ENCODE data around the gene CNTNAP2.

The CNTNAP2 gene

GRCh38 chr7:147912291-147912690 lies 1795.7 kb downstream of the CNTNAP2 start:
- H3K4me1 ChIP-seq (ENCODE audit: control insufficient read depth, insufficient read depth, low read length) = no peaks in the 10 kb centered on the region
- TF ChIP-seq ZNF24 (tag by site-specific recombination; IDR thresholded peaks at IDR 0.05) (no peak), ZNF146 (tag by site-specific recombination; IDR thresholded peaks at IDR 0.05) (no peak), ZNF341 (tag by site-specific recombination; IDR thresholded peaks at IDR 0.05; ENCODE audit: low read depth) (no peak), SP3 (tag by site-specific recombination; IDR thresholded peaks at IDR 0.05) (no peak), ZNF596 (tag by site-specific recombination; IDR thresholded peaks at IDR 0.05) (no peak), KLF8 (tag by site-specific recombination; IDR thresholded peaks at IDR 0.05) (no peak), ZNF558 (tag by site-specific recombination; IDR thresholded peaks at IDR 0.05) (no peak), ZNF335 (tag by site-specific recombination; conservative IDR thresholded peaks at IDR 0.05) (no peak), ZBTB6 (tag by site-specific recombination; IDR thresholded peaks at IDR 0.05) (no peak), SCRT1 (tag by site-specific recombination; IDR thresholded peaks at IDR 0.05; ENCODE audit: borderline replicate concordance) (no peak), ZNF555 (tag by site-specific recombination; conservative IDR thresholded peaks at IDR 0.05) (no peak), MEIS1 (CRISPR knock-in tag; IDR thresholded peaks at IDR 0.05; ENCODE audit: borderline replicate concordance) (no peak), ZSCAN30 (tag by site-specific recombination; IDR thresholded peaks at IDR 0.05) (no peak), ZNF155 (tag by site-specific recombination; IDR thresholded peaks at IDR 0.05) (no peak), ZNF658 (tag by site-specific recombination; IDR thresholded peaks at IDR 0.05) (no peak), HOXC10 (CRISPR knock-in tag; IDR thresholded peaks at IDR 0.05) (no peak), ZNF529 (tag by site-specific recombination; IDR thresholded peaks at IDR 0.05; ENCODE audit: insufficient replicate concordance) (no peak)
- TF ChIP-seq, protein P1, sequence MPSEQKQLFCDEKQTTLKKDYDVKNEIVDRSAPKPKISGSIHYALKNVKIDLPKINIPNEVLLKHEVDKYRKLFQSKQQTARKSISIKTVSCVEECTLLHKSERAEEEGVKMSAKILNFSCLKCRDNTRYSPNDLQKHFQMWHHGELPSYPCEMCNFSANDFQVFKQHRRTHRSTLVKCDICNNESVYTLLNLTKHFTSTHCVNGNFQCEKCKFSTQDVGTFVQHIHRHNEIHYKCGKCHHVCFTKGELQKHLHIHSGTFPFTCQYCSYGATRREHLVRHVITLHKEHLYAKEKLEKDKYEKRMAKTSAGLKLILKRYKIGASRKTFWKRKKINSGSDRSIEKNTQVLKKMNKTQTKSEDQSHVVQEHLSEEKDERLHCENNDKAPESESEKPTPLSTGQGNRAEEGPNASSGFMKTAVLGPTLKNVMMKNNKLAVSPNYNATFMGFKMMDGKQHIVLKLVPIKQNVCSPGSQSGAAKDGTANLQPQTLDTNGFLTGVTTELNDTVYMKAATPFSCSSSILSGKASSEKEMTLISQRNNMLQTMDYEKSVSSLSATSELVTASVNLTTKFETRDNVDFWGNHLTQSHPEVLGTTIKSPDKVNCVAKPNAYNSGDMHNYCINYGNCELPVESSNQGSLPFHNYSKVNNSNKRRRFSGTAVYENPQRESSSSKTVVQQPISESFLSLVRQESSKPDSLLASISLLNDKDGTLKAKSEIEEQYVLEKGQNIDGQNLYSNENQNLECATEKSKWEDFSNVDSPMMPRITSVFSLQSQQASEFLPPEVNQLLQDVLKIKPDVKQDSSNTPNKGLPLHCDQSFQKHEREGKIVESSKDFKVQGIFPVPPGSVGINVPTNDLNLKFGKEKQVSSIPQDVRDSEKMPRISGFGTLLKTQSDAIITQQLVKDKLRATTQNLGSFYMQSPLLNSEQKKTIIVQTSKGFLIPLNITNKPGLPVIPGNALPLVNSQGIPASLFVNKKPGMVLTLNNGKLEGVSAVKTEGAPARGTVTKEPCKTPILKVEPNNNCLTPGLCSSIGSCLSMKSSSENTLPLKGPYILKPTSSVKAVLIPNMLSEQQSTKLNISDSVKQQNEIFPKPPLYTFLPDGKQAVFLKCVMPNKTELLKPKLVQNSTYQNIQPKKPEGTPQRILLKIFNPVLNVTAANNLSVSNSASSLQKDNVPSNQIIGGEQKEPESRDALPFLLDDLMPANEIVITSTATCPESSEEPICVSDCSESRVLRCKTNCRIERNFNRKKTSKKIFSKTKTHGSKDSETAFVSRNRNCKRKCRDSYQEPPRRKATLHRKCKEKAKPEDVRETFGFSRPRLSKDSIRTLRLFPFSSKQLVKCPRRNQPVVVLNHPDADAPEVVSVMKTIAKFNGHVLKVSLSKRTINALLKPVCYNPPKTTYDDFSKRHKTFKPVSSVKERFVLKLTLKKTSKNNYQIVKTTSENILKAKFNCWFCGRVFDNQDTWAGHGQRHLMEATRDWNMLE (tag by site-specific recombination; conservative IDR thresholded peaks at IDR 0.05; ENCODE audit: low read depth) = no peak
- TF ChIP-seq, protein P2, sequence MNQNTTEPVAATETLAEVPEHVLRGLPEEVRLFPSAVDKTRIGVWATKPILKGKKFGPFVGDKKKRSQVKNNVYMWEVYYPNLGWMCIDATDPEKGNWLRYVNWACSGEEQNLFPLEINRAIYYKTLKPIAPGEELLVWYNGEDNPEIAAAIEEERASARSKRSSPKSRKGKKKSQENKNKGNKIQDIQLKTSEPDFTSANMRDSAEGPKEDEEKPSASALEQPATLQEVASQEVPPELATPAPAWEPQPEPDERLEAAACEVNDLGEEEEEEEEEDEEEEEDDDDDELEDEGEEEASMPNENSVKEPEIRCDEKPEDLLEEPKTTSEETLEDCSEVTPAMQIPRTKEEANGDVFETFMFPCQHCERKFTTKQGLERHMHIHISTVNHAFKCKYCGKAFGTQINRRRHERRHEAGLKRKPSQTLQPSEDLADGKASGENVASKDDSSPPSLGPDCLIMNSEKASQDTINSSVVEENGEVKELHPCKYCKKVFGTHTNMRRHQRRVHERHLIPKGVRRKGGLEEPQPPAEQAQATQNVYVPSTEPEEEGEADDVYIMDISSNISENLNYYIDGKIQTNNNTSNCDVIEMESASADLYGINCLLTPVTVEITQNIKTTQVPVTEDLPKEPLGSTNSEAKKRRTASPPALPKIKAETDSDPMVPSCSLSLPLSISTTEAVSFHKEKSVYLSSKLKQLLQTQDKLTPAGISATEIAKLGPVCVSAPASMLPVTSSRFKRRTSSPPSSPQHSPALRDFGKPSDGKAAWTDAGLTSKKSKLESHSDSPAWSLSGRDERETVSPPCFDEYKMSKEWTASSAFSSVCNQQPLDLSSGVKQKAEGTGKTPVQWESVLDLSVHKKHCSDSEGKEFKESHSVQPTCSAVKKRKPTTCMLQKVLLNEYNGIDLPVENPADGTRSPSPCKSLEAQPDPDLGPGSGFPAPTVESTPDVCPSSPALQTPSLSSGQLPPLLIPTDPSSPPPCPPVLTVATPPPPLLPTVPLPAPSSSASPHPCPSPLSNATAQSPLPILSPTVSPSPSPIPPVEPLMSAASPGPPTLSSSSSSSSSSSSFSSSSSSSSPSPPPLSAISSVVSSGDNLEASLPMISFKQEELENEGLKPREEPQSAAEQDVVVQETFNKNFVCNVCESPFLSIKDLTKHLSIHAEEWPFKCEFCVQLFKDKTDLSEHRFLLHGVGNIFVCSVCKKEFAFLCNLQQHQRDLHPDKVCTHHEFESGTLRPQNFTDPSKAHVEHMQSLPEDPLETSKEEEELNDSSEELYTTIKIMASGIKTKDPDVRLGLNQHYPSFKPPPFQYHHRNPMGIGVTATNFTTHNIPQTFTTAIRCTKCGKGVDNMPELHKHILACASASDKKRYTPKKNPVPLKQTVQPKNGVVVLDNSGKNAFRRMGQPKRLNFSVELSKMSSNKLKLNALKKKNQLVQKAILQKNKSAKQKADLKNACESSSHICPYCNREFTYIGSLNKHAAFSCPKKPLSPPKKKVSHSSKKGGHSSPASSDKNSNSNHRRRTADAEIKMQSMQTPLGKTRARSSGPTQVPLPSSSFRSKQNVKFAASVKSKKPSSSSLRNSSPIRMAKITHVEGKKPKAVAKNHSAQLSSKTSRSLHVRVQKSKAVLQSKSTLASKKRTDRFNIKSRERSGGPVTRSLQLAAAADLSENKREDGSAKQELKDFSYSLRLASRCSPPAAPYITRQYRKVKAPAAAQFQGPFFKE (tag by site-specific recombination; IDR thresholded peaks at IDR 0.05; ENCODE audit: borderline replicate concordance) = no peak
- TF ChIP-seq, protein P3, sequence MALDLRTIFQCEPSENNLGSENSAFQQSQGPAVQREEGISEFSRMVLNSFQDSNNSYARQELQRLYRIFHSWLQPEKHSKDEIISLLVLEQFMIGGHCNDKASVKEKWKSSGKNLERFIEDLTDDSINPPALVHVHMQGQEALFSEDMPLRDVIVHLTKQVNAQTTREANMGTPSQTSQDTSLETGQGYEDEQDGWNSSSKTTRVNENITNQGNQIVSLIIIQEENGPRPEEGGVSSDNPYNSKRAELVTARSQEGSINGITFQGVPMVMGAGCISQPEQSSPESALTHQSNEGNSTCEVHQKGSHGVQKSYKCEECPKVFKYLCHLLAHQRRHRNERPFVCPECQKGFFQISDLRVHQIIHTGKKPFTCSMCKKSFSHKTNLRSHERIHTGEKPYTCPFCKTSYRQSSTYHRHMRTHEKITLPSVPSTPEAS (tag by site-specific recombination; IDR thresholded peaks at IDR 0.05) = no peak
- ChIA-PET POLR2A (no interaction called here), CTCF (no interaction called here)
- H3K9me3 ChIP-seq (ENCODE audit: control insufficient read depth, insufficient read depth, low read depth, low read length) = no peaks in the 10 kb centered on the region
- H3K36me3 ChIP-seq (ENCODE audit: control insufficient read depth in 2 of 2, insufficient read depth in 1 of 2, low read length in 2 of 2) = no peaks in the 10 kb centered on the region
- H3K27ac ChIP-seq (ENCODE audit: extremely low read depth, low read depth, low read length) = no peak overlapping the region
- no peak overlapping the region for H3K4me3 ChIP-seq (ENCODE audit: low read depth, low read length)
